Parathyroid adenoma (tissue), 2 donors: ENCODE results near the gene SBF2.
"Not testable (repeated sequence)": the region's sequence is repeated elsewhere in the genome, so short reads cannot be mapped to it uniquely, and the experiment has no call there.

Experiments
- H2AFZ ChIP-seq: fragments of 300-600 bp; sonication (generic); one replicate; pipeline ENCODE4 v1.7.0; 2017; ENCODE audit warnings: antibody characterized with exemption, mild to moderate bottlenecking
- H3K27ac ChIP-seq: fragments of 300-600 bp; sonication (generic); one replicate; pipeline ENCODE4 v1.7.0; 2017
- H3K27me3 ChIP-seq: fragments of 300-600 bp; sonication (generic); one replicate; pipeline ENCODE4 v1.7.0; 2017; ENCODE audit warnings: low read length; ENCODE audit not compliant: control insufficient read depth, insufficient read depth
- H3K36me3 ChIP-seq: fragments of 300-600 bp; sonication (generic); one replicate; pipeline ENCODE4 v1.7.0; 2017; ENCODE audit warnings: low read length; ENCODE audit not compliant: control insufficient read depth, insufficient read depth
- H3K4me1 ChIP-seq: fragments of 300-600 bp; sonication (generic); one replicate; pipeline ENCODE4 v1.7.0; 2017; ENCODE audit warnings: control low read depth
- H3K4me2 ChIP-seq: fragments of 300-600 bp; sonication (generic); one replicate; pipeline ENCODE4 v1.7.0; 2017; ENCODE audit warnings: low read length
- H3K4me3 ChIP-seq: fragments of 300-600 bp; sonication (generic); one replicate; pipeline ENCODE4 v1.7.0; 2017; ENCODE audit warnings: low read depth, low read length
- H3K79me2 ChIP-seq: fragments of 300-600 bp; sonication (generic); one replicate; pipeline ENCODE4 v1.7.0; 2017; ENCODE audit warnings: control low read depth
- H3K9ac ChIP-seq: fragments of 300-600 bp; sonication (generic); one replicate; pipeline ENCODE4 v1.7.0; 2017; ENCODE audit warnings: mild to moderate bottlenecking
- H3K9me3 ChIP-seq: fragments of 300-600 bp; sonication (generic); one replicate; pipeline ENCODE4 v1.7.0; 2017; ENCODE audit warnings: low read length; ENCODE audit not compliant: control insufficient read depth
- CTCF ChIP-seq: fragments of 300-600 bp; sonication (generic); IDR thresholded peaks from one replicate; pipeline ENCODE4 v1.7.0; 2017; ENCODE audit warnings: antibody characterized with exemption, mild to moderate bottlenecking
- donor health status: primary hyperparathyroidism.

SBF2 gene

DNA sequence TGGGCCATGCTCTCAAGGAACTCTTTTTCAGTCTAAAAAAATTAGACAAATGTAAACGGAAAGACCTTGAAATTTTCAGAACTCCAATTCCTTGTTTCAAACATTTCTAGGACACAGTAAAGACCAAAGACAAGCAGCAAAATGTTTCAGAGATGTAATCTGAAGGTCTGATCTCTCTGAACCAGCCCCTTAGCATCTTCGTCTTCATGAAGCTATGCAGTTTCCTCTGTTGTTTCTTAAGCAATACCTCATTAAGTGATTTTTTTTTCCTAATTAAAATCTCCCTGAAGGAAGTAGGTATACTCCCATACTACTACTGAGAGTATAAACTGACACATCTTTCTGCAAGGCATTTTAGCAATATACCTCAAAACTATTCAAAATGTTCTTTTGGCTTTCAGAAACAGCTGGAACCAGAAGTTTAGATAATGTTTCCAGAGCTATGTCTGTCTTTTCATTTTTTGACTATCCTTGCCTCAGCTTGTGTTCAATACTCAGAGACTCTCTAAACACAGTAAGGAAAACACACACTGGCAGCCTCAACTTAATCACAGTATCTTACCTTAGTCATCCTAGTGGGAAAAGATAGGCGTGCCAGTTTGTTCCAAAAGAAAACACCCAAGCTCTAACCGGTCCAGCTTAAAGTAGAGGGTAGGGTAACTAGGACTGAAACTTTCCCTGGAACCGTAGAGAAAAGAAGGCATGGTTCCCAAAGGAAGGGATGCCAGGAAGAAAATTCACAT is 25.1 kb downstream of the SBF2 start:
- Histone ChIP-seq H3K4me1 (no peaks in the 10 kb centered on the region), H3K4me2 (no peak overlapping the region), H3K9ac (no peak overlapping the region), H2AFZ (no peak overlapping the region), H3K9me3 (no peaks in the 10 kb centered on the region), H3K27me3 (no peaks in the 10 kb centered on the region), H3K36me3 (no peaks in the 10 kb centered on the region), H3K4me3 (no peak overlapping the region), H3K27ac (no peak overlapping the region), H3K79me2 (peaks cover 9% of the 10 kb centered on the region)
- no peak for TF ChIP-seq CTCF

- no peak for TF ChIP-seq CTCF
- no peaks in the 10 kb centered on the region for H3K4me1 ChIP-seq
- no peaks in the 10 kb centered on the region for H3K9me3 ChIP-seq
- no peak overlapping the region for H2AFZ ChIP-seq
- H3K79me2 ChIP-seq = peaks cover 9% of the 10 kb centered on the region
- H3K4me2 ChIP-seq = no peak overlapping the region
- H3K27me3 ChIP-seq = no peaks in the 10 kb centered on the region
- no peaks in the 10 kb centered on the region for H3K36me3 ChIP-seq
- H3K4me3 ChIP-seq = no peak overlapping the region
- H3K9ac ChIP-seq = no peak overlapping the region
- no peak overlapping the region for H3K27ac ChIP-seq
These were observed 26.2 kb downstream of the SBF2 start for GRCh38 chr11:10267821-10268220.

- Histone ChIP-seq H3K36me3 (no peaks in the 10 kb centered on the region), H3K27me3 (no peaks in the 10 kb centered on the region), H2AFZ (no peak overlapping the region), H3K4me1 (no peaks in the 10 kb centered on the region), H3K79me2 (peaks cover 11% of the 10 kb centered on the region), H3K27ac (no peak overlapping the region), H3K4me3 (no peak overlapping the region), H3K9me3 (no peaks in the 10 kb centered on the region), H3K9ac (no peak overlapping the region), H3K4me2 (no peak overlapping the region)
- no peak for TF ChIP-seq CTCF
These were observed 28.1 kb downstream of the SBF2 start for GRCh38 chr11:10265936-10266335.

DNA sequence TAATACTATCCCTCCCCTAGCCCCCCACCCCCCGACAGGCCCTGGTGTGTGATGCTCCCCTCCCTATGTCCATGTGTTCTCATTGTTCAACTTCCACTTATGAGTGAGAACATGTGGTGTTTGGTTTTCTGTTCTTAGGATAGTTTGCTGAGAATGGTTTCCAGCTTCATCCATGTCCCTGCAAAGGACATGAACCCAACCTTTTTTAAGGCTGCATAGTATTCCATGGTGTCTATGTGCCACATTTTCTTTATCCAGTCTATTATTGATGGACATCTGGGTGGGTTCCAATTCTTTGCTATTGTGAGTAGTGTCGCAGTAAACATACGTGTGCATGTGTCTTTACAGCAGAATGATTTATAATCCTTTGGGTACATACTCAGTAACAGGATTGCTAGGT is 29.3 kb downstream of the SBF2 start:
- H3K9ac ChIP-seq, H3K4me3 ChIP-seq, H2AFZ ChIP-seq, H3K9me3 ChIP-seq, H3K36me3 ChIP-seq, H3K4me1 ChIP-seq, H3K27me3 ChIP-seq, H3K4me2 ChIP-seq, H3K27ac ChIP-seq: not testable (repeated sequence)
- H3K79me2 ChIP-seq = peaks cover 13% of the 10 kb centered on the region

GRCh38 chr11:10263929-10264328 is 30.1 kb downstream of the SBF2 start:
- Histone ChIP-seq H3K36me3 (no peaks in the 10 kb centered on the region), H3K9me3 (no peaks in the 10 kb centered on the region), H3K79me2 (peaks cover 10% of the 10 kb centered on the region), H3K27me3 (no peaks in the 10 kb centered on the region), H2AFZ (no peak overlapping the region), H3K27ac (no peak overlapping the region), H3K4me1 (no peaks in the 10 kb centered on the region), H3K4me2 (no peak overlapping the region), H3K9ac (no peak overlapping the region), H3K4me3 (no peak overlapping the region)
- no peak for TF ChIP-seq CTCF
